Lung (tissue), 16 donors: ENCODE results near the gene UBR2. TPM values are rescaled to one million over a fixed set of nuclear protein-coding genes. Genes with fewer than 3 reads are reported as not detected.
A peak's percentile ranks its signal among the peaks of the same experiment; 100 is the strongest.

Experiments used
- ATAC-seq: fragments of 200-7000 bp; cut with Tn5 transposase; one replicate; pipeline ENCODE4 v1.9.1; 2020; ENCODE audit warnings: moderate number of reproducible peaks; ENCODE audit not compliant: insufficient read depth, low FRiP score
- DNase-seq, 3 donors: peaks; one replicate each; pipeline ENCODE4 v3.0.0-alpha.2; 2013 to 2017
- H3K27ac ChIP-seq, 2 donors: one replicate each; pipeline ENCODE4 v1.5.1; 2013; ENCODE audit warnings: mild to moderate bottlenecking in 2 of 2, moderate library complexity in 2 of 2, control low read depth in 1 of 2, inconsistent platforms in 1 of 2, low read depth in 1 of 2, low read length in 1 of 2
- H3K27me3 ChIP-seq, 3 donors: one replicate each; pipeline ENCODE4 v1.5.1; 2013; ENCODE audit warnings: low read length in 2 of 3; ENCODE audit not compliant: control insufficient read depth in 3 of 3, insufficient read depth in 3 of 3
- H3K36me3 ChIP-seq, 4 donors: one replicate each; pipeline ENCODE4 v1.5.1; 2013; ENCODE audit warnings: low read length in 4 of 4, mild to moderate bottlenecking in 1 of 4, moderate library complexity in 1 of 4; ENCODE audit not compliant: control insufficient read depth in 4 of 4, insufficient read depth in 4 of 4
- H3K4me1 ChIP-seq, 5 donors: one replicate each; pipeline ENCODE4 v1.5.1; 2013; ENCODE audit warnings: low read length in 5 of 5, mild to moderate bottlenecking in 2 of 5, moderate library complexity in 1 of 5; ENCODE audit not compliant: control insufficient read depth in 5 of 5, insufficient read depth in 5 of 5
- H3K4me3 ChIP-seq: one replicate; pipeline ENCODE4 v1.5.1; 2013; ENCODE audit warnings: mild to moderate bottlenecking, control low read depth, moderate library complexity
- H3K9ac ChIP-seq, 2 donors: one replicate each; pipeline ENCODE4 v1.5.1; 2013; ENCODE audit warnings: low read length in 2 of 2, control low read depth in 1 of 2; ENCODE audit not compliant: insufficient read depth in 1 of 2
- H3K9me3 ChIP-seq, 4 donors: one replicate each; pipeline ENCODE4 v1.5.1; 2013; ENCODE audit warnings: low read length in 3 of 4, mild to moderate bottlenecking in 1 of 4, moderate library complexity in 1 of 4; ENCODE audit not compliant: control insufficient read depth in 4 of 4, insufficient read depth in 3 of 4
- CTCF ChIP-seq: IDR thresholded peaks from 2 replicates; pipeline ENCODE4 v1.5.1; 2012; ENCODE audit warnings: mild to moderate bottlenecking; ENCODE audit errors: control extremely low read depth, extremely low read depth
- WGBS, 2 donors: extraction: QIAGEN DNeasy Blood & Tissue Kit; methylation state at CpG; one replicate each; pipeline ENCODE4 v1.1.7; 2013; 5-methylcytosine and 5-hydroxymethylcytosine counted together
- long read RNA-seq, 5 donors: transcript quantifications; one replicate each; lab custom pipeline, GENCODE V29; 2026
- polyA plus RNA-seq, 2 donors: library from polyadenylated mRNA; stranded (reverse); fragments of 200-250 nt; gene quantifications; one replicate each; pipeline ENCODE4 v1.2.1, GENCODE V29; 2013
- total RNA-seq, 2 donors: library from RNA; depleted of rRNA in 1 of 2; stranded (reverse); fragments of >200 nt in 1 of 2; gene quantifications; one replicate each; pipeline ENCODE4 v1.2.1, GENCODE V29; 2014 to 2021
- donor health status: control.
- donor health status: control.
- donor health status: Bipolar disorder and iron deficiency.
- donor health status: healthy.
- donor health status: DM: yes; HTN: yes; CAD: no.

UBR2 gene
- total RNA-seq, result 10 to 100 TPM; 28.9 to 45.4 TPM
- polyA plus RNA-seq, result 1 to 10 TPM; 8.4 to 9.2 TPM
- long read RNA-seq, donor 1, full-length matches to known transcripts, result 1 of 14 reads
- long read RNA-seq, donor 1, partial matches to known transcripts, result 13 of 14 reads
- long read RNA-seq, donor 1, other reads (novel, unspliced or antisense), result 0 of 14 reads
- long read RNA-seq, donor 2, result 0 reads
- long read RNA-seq, donor 3, result 0 reads
- long read RNA-seq, donor 4, result 0 reads
- long read RNA-seq, donor 5, result 0 reads

- Histone ChIP-seq H3K36me3 (peaks cover 0 to 4% (median 0%) of the 10 kb centered on the region in 4 donors), H3K4me3 (peak within 1 kb of the TSS; percentile 93), H3K27ac (peak within 1 kb of the TSS; percentile 93 to 96), H3K27me3 (no peaks in the 10 kb centered on the region), H3K9me3 (no peaks in the 10 kb centered on the region), H3K9ac (peak within 1 kb of the TSS; percentile 84 to 96), H3K4me1 (peaks cover 0 to 13% (median 5%) of the 10 kb centered on the region in 5 donors)
- peak; percentile 94 for ATAC-seq
- peak; percentile 19 for TF ChIP-seq CTCF
- WGBS, 2 donors, result 0% methylated on average over 45 to 50 of the region's 50 CpGs
- DNase-seq, result peak; percentile 98 to 100 (median 99)
Measured at GRCh38 chr6:42563697-42564505, at the start of gene UBR2. UBR2 (plus strand) TSS chr6:42564029; CDS start chr6:42564320, 291 bp downstream.

DNA sequence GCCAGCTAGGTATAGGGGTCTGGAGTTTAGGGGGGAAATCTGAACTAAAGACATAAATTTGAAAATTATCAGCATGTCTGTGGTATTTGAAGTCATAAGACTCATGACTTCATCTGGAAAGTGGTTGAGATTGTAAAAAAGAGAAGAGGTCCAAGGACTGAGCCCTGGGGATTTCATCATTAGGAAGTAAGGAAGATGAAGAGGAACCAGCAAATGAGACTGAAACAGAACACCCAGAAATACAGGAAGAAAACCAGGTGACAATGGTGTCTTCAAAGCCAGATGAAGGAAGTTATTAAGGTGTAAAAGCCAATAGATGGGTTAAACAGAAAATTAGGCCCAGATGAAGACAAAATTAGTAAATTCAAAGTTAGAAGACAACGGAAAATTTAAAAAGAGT lies 49.1 kb upstream of the UBR2 start:
- ATAC-seq (no peak), DNase-seq (no peak)
- Histone ChIP-seq H3K27ac (no peak overlapping the region), H3K9me3 (peaks cover 0 to under 1% (median under 1%) of the 10 kb centered on the region in 4 donors), H3K27me3 (no peaks in the 10 kb centered on the region), H3K36me3 (no peaks in the 10 kb centered on the region), H3K4me3 (no peak overlapping the region), H3K9ac (no peak overlapping the region), H3K4me1 (peaks cover 0 to 9% (median 4%) of the 10 kb centered on the region in 5 donors)
- 93 to 100% methylated on average over 1 of the region's 1 CpG for WGBS, 2 donors
- TF ChIP-seq CTCF, result no peak

GRCh38 chr6:42519779-42520178 lies 44.0 kb upstream of the UBR2 start:
- ATAC-seq, result no peak
- peaks cover 0 to 7% (median 2%) of the 10 kb centered on the region in 4 donors for H3K9me3 ChIP-seq
- no peak for TF ChIP-seq CTCF
- H3K27me3 ChIP-seq, result no peaks in the 10 kb centered on the region
- WGBS, 2 donors, result 98 to 100% methylated on average over 2 of the region's 2 CpGs
- H3K27ac ChIP-seq, result no peak overlapping the region
- no peak overlapping the region for H3K4me3 ChIP-seq
- H3K4me1 ChIP-seq, result no peaks in the 10 kb centered on the region
- H3K9ac ChIP-seq, result no peak overlapping the region
- DNase-seq, result no peak
- no peaks in the 10 kb centered on the region for H3K36me3 ChIP-seq
